ENCODE data around the gene SCARB1.
A peak's percentile ranks its signal among the peaks of the same experiment; 100 is the strongest.

The SCARB1 gene

DNA sequence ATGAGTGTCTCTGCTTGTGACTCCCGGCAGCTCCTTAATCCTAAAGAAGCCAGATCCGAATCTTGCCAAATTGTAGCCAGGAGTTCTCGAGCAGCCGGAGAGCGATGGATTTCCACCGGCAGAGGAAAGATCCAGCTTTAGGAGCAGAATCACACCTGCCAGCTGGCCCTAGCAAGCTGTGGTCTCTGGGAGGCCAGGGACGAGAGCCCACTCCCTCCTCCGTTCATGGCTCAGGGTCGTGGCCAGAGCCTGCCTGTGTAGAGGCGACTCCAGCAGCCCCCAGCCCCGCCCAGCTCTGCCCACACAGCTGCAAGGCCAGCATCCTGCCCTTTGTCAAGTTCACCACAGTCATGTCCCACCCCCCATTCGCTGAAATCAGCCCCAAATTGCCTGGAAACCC, 121.0 kb downstream of the SCARB1 start:
- DNase-seq: no peak

DNA sequence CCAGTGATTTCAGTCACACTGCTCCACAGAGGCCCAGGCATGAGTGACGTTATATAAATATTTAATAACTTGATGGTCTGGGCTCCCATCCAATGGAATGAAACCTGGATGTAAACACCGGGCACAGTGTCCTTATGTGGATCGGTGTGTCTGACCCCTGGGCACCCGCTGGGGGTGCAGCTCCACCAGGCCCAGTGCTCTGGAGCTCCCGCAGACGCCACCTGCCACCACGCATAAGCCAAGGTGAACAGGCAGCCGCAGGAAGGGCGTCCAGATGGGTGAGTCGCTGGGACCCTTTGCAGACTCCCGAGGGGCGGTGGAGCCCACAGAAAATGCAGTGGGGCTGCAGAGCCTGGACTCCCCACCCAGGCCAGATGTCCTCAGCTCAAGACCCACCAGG, 121.6 kb downstream of the SCARB1 start:
- peak; percentile 43 for DNase-seq

DNA sequence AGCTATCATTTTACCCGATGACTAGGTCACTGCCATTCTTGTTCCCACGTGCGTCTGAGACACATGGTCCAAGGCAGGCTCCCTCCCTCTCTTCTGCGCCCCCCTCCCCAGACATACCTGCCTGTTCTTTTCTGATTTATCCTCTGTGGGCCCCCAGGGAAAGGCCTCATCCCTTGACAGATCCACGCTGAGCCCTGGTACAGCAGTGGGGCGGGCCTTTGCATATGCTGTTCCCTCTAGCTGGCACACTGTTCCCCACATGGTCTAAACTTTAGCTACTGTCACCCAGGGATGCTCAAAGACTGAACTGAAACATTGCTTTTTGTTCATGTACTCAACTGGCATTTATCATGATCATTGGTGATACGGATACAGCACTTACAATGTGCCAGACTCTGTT, 122.5 kb downstream of the SCARB1 start:
- no peak for DNase-seq

DNA sequence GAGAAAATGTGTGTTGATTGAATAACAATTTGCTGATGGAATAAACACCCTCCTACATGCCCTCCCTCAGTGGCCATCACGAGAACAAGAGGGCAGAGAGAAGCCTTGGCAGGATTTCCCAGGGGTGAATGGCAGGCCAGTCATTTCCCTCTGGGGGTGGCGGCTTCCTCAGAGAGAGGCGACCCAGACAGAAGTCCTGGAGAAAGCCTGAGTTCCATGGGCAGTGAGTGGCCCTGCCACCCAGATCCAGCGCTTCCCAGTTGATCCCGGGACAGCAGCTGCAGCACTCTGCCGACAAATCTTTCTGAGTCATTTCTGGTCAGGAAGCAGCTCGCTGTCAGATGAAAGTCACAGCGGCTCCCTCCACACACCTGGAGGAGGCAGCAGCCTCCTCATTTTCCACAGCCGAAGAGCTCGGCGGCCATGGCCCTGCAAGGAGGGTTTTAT, 123.0 kb downstream of the SCARB1 start:
- peak; percentile 79 for DNase-seq

DNA sequence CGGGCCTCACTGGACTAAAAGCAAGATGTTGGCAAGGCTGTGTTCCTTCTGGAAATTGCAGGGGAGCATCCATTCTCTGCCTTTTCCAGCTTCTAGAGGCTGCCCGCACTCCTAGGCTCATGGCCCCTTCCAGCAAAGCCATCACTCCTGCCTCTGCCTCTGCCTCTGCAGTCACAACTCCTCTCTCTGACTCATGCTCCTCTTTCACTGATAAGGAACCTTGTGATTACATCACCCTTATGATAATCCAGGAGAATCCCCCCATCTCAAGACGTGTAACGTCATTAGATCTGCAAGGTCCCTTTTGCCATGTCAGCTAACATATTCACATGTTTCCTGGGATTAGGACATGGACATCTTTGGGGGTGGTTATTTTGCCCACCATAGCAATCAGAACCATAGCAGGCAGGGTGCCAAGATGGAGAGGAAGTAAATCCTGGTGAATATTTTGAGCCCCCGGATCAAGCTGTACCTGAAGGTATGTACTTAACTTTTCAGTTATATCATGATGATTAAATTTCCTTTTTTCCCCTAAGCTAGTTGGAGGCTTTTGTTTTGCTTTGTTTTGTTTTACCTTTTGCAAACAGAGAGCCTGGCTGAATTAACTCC, 123.6 kb downstream of the SCARB1 start:
- no peak for DNase-seq

DNA sequence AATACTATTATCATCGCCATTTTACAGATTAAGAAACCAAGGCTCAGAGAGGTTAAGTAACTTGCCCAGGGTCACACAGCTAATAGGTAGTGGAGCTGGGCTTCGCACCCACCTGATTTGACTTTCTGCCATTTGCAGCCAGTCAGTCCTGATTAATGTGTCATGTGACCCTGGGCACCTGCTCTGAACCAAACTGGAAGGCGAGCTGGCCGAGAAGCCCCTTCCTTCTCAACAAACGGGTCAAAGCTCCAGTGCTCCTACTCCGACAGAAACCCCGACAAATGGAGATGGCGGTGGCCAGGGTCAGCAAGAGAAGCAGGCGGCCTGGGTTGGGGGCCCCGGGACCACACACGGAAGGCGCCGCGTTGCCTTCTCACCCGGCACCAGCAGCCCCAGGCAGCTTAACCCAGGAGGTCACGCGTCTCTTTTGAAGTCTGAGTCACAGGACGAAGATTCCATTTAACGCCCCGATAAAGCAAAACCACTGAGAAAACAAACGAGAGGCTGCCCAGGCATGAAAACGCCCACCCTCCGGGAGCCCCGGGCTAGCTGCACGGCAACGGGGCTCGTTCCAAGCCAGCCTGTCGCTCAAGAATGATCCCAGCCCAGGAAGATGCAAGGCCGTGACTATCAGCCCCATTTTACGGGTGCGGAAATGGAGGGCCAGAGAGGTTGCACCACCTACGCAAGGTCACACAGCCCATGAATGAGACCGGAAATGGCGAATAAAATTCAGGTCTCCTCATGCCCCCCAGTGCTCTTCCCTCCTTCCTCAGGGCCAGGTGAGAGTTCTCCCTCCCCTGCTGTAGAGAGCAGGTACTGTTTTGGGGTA, 124.8 kb downstream of the SCARB1 start:
- DNase-seq: no peak

DNA sequence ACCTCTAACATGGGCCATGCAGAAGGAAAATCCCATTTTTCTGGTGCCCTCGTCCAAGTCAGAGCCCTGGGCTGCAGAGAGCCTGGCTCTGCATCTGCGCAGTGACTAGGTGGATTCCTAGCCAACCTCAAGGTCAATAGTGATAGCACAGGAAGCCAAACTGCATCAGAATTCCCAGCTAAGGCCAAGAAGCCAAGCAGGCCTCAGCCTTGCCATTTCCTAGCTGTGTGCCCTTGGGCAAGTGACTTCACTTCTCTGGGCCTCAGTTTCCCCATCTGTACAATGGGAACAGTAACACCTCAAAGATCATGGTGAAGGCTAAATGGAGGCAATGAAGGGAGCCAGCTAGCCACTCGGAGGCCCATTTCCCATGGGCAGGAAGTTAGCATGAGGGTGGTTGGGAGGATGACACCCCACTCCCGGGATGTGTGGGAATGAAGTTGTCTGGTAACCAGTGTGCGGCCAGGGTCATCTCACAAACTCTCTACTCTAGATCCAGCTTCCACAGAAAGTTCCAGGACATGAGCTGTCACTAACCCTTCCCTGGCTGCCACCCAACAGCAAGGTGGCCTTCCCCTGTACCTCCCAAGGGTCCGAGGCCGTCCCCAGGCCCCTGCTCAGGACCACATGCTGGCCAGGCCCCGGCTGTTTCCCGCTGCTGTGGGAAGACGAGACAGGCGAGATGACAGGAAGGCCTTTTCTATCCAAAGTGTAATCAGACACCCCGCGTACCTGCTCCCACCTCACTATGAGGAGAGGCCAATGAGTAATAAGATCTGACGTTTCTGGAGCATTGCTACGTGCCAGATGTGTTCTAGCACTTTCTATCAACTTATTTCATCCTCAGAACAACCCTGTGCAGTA, 125.7 kb downstream of the SCARB1 start:
- DNase-seq: no peak

DNA sequence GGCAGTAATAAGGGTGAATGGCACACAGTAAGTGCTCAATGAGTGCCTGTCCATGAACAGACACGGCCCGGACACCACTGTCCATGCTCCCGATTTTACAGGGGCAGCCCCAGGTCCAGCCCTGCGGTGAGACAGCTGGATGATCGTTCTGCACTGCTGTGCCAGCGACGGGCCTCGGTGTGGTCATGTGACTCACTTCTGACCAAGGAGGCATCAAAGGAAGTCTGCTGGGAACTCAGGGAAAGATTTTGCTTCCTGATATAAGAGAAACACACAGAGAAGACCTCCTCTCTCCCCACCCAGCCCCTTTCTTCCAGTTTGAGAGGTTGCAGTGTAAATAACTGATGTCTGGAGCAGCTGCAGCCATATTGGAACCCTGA, 126.6 kb downstream of the SCARB1 start:
- DNase-seq: no peak

DNA sequence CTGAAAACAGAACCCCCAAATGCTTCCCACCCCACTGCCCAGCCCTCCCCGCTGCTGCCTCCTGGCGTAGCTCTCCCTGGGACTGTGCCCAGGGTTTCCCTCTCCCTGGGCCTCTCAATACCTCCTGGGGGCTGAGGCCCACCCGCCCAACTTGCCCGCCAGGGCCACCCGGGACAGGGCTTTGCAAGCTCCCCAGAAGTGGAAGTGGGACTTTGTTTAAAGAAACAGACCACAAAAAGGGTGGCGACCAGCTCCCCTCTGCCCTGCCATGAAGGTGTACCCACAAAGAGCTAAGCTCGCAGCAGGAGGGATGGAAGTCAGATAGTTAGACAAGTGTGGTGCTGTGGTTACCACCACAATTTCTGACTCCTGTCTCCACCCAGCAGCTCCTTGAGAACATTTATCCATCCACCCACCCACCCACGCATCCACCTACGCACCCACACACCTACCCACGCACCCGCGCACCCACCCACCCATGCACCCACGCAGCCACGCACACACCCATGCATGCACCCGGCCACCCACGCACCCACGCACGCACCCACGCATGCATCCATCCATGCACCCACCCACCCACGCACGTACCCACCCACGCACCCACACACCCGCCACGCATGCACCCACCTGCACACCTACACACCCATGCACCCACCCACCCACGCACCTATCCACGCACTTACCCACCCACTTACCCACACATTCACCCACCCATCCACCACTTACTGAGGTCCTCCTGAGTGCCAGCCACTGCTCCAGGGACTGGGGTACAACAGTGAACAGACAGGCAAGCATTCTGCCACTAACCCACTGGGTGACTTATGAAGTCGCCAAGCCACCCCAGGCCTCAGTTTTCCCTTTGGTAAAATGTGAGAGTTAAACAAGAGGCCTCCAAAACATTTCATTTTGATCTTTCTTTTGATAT, 127.3 kb downstream of the SCARB1 start:
- DNase-seq: no peak

DNA sequence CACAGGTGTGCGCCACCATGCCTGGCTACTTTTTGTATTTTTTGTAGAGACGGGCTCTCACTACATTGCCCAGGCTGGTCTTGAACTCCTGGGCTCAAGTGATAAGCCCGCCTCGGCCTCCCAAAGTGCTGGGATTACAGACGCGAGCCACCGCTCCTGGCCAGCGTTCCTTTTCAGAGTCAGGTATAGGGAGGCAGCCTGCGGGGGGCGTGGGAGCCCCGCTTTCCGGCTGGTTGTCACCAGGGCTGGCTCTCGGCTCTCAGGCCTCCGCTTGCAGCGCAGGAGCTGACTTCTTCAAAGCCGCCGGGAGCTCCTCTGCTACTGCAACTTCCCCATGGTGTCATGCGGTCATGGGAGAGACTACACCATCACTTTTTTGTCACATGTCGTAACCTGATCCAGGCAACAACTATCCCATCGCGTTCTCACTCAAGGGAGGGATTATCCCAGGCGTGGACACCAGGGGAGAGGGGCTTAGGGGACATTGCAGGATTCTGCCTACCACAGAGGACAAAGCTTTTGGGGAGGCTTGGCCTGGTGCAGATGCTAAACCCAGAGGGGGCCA, 129.4 kb downstream of the SCARB1 start:
- peak; percentile 49 for DNase-seq

DNA sequence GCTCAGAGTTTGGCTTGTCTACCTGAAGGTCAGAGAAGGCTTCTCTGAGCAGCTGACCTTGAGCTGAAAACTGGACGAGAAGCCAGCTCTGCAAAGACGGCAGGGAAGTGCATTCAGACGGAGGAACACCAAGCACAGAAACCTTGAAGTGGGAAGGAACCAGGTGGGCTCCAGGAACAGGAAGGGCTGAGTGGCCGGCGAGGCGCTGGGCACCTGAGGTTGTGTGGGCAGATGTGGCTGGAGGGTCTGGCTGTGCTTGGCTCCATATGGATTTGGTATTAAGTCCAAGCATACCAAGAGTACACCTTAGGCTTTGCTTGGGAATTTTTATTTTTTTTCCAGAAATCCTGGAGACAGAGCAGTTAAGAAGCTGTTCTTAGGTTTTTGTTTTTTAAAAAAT, 130.6 kb downstream of the SCARB1 start:
- no peak for DNase-seq

DNA sequence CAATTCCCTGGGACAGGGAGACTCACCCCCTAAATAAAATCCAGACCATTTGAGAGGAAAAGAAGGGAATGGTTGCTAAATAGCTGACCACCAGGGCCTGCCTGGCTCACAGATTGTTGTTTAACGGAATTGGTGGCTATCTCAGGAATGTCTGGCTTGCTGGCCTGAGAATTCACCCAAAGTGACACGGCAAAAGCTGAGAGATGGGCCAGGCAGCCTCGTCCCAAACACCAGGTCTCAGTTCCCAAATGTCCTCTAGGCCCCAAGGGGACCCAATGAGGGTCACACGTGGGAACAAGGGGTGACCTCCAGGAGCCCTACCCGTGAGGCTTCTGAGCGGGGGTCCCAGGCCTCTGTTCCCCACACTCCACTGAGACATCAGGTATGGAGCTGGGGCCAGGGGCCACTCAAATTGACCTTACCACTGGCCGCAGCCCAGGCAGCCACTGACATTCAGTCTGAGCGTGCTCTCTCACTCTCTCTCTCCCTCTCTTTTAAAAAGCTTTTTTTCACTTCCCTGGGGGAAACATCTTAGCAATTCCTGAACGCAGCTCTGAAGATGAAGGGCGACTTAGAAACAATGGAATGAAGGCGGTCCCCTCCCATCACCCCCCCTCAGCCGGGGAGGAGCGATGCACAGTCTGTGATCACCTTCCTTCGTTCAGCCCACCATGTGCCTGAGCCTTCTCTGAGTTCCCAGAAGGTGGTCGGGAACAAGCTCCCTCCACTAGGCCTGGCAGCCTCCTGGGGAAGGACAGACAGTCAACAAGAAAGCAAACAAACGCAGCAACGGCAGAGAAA, 131.2 kb downstream of the SCARB1 start:
- no peak for DNase-seq

DNA sequence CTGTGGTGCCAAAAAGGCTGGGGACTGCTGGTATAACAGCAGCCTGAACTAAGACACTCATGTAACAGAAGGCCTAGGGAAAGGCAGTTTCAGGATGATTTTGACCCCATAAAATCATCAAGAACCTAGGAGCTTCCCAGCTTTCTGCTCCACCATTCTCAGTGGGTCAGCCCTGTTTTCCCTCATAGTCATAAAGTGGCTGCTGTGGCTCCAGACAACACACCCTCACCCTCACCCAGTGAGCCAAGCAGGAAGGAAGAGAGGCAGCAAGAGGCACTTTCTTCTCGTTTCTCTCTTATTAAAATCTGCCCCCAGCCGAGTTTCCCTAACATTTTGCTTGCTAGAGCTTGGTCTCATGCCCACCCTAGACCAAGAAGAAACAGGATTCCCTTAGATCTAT, 131.8 kb downstream of the SCARB1 start:
- DNase-seq: no peak

DNA sequence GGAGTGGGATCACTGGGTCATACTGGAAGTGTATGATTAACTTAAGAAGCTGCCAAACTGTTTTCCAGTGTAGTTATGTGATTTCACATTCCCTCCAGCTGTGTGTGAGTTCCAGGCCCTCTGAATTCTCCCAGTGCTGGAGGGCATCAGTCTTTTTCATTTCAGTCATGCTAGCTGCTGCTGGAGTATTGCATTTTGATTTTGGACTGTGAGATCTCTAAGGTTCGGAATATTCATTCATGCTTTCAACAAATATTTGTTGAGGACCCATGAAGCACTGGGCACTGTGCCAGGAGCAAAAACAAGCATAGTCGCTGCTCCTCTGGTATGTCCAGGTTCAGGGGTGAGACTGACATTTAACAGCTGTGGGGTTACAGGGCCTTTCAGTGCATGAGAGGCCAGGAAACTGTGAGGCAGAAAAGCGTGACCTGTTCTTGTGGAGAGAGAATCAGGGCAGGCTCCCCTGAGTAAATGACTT, 133.2 kb downstream of the SCARB1 start:
- peak; percentile 69 for DNase-seq

DNA sequence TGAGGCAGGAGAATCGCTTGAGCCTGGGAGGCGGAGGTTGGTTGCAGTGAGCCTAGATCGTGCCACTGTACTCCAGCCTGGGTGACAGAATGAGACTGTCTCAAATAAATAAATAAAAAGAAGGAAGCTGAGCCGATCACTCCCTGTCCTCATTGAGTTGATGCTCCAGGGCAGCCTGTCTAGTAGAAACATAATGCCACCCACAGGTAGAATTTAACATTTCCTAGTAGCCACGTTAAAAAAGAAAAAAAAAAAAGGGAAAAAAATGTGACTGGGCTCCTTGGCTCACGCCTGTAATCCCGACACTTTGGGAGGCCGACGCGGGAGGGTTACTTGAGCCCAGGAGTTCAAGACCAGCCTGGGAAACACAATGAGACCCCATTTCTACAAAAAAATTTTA, 135.7 kb downstream of the SCARB1 start:
- DNase-seq: no peak

DNA sequence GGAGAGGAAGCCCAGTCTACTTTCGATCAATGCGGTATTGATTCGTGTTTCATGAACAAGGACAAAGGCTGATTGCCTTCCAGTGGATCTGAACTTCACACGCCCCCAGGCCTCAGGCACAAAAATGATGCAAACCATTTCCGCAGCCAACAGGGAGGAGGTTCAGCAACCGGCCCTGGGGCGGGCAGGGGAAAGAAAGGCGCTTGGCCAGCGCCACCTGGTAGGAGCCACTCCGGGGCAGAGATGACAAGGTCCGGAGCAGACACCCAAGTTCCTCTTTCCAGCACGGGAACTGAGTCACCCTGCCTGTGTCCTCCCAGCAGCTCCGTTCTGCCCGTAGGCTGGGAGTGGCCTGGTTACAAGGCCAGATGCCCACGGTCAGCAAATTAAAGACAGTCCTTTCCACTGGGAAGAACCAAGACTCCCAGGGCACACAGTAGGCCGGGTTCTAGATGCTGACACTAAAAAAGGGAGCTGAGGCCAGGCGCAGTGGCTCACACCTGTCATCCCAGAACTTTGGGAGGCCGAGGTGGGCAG, 136.3 kb downstream of the SCARB1 start:
- no peak for DNase-seq
